Neutrophil (primary cell): ENCODE measurements around the gene SOX8.

ENCODE experiments used
- H3K27ac ChIP-seq: fragments of 200-600 bp; sonication (generic); 2 replicates; pipeline ENCODE4 v1.5.1; 2016; ENCODE audit warnings: mild to moderate bottlenecking, moderate library complexity
- H3K27me3 ChIP-seq: fragments of 200-600 bp; sonication (generic); 2 replicates; pipeline ENCODE4 v1.6.0; 2016; ENCODE audit warnings: mild to moderate bottlenecking
- H3K36me3 ChIP-seq: fragments of 200-600 bp; sonication (generic); 2 replicates; pipeline ENCODE4 v1.5.1; 2017
- H3K4me1 ChIP-seq, 2 experiments: fragments of 200-600 bp in 1 of 2; sonication (generic) in 1 of 2; 1 replicate in 1 of 2; 2 replicates in 1 of 2; pipeline versions ENCODE4 v1.5.1 to v1.6.1; 2013 to 2016; ENCODE audit warnings: low read depth in 1 of 2, low read length in 1 of 2, mild to moderate bottlenecking in 1 of 2, moderate library complexity in 1 of 2; ENCODE audit not compliant: control insufficient read depth in 1 of 2, insufficient read depth in 1 of 2
- H3K4me3 ChIP-seq, 2 experiments: fragments of 200-600 bp in 1 of 2; sonication (generic) in 1 of 2; 1 replicate in 1 of 2; 2 replicates in 1 of 2; pipeline ENCODE4 v1.5.1; 2013 to 2016; ENCODE audit warnings: low read depth in 1 of 2, low read length in 1 of 2, mild to moderate bottlenecking in 1 of 2, moderate library complexity in 1 of 2
- H3K9me3 ChIP-seq: fragments of 200-600 bp; sonication (generic); 2 replicates; pipeline ENCODE4 v1.5.1; 2016
- TF ChIP-seq, protein P1 (sequence below): fragments of 200-600 bp; sonication (generic); IDR thresholded peaks from 2 replicates; pipeline ENCODE4 v1.5.1; 2016; ENCODE audit warnings: antibody characterized with exemption

Gene SOX8

DNA sequence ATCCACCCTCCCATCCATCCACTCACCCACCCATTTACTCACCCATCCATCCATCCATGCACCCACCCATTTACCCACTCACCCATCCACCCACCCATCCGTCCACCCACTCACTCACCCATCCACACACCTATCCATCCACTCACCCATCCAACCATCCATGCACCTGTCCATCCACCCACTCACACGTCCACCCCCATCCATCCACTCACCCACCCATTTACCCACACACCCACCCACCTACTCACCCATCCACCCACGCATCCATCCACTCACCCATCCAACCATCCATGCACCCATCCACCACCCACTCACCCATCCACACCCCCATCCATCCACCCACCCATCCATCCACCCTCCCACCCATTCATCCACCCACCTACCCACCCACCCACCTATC, 12.2 kb downstream of the SOX8 start:
- TF ChIP-seq, protein P1, sequence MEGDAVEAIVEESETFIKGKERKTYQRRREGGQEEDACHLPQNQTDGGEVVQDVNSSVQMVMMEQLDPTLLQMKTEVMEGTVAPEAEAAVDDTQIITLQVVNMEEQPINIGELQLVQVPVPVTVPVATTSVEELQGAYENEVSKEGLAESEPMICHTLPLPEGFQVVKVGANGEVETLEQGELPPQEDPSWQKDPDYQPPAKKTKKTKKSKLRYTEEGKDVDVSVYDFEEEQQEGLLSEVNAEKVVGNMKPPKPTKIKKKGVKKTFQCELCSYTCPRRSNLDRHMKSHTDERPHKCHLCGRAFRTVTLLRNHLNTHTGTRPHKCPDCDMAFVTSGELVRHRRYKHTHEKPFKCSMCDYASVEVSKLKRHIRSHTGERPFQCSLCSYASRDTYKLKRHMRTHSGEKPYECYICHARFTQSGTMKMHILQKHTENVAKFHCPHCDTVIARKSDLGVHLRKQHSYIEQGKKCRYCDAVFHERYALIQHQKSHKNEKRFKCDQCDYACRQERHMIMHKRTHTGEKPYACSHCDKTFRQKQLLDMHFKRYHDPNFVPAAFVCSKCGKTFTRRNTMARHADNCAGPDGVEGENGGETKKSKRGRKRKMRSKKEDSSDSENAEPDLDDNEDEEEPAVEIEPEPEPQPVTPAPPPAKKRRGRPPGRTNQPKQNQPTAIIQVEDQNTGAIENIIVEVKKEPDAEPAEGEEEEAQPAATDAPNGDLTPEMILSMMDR: no peak
- no peaks in the 10 kb centered on the region for H3K36me3 ChIP-seq
- no peaks in the 10 kb centered on the region for H3K9me3 ChIP-seq
- peaks cover 53% of the 10 kb centered on the region for H3K27me3 ChIP-seq
- H3K27ac ChIP-seq: no peak overlapping the region
- H3K4me1 ChIP-seq: no peaks in the 10 kb centered on the region
- no peak overlapping the region for H3K4me3 ChIP-seq

DNA sequence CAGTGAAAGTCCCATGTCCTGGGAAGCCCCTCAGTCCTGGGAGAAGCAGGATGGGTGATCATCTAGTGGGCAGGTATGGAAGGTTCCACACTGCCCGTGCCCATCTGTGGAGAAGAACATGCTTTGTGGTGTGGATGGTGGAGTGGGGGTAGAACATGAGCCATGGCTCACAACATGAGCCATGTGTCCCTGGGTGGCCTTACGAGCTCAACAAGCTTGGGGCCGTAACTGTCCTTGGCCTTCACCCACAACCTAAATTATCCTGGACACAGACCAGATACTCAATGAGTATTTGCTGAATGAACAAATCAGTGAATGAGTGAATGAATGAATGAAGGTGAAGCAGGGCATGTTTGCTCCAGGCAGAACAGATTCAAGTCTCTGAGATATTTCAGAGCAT, 13.5 kb downstream of the SOX8 start:
- H3K9me3 ChIP-seq: no peaks in the 10 kb centered on the region
- TF ChIP-seq, protein P1: no peak
- H3K4me1 ChIP-seq: no peaks in the 10 kb centered on the region
- H3K4me3 ChIP-seq: no peak overlapping the region
- no peak overlapping the region for H3K27ac ChIP-seq
- H3K27me3 ChIP-seq: peaks cover 46% of the 10 kb centered on the region
- H3K36me3 ChIP-seq: no peaks in the 10 kb centered on the region

DNA sequence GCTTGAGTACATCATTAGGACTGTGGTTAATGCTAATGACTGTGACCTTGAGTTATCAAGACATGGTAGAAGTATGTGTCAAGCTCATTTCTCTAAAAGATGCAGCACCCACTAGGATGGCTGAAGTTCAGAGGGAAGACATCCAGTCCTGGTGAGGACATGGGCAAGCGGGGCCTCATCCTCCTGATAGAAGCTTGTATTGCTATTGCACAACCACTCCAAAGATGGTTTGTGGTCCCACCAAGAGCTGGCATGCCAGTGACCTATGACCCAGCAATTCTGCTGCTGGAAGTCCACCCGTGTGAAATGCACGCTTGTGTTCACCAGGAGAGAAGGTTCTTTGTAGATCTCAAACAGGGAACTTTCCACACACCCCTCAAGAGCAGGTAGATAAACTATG, 14.2 kb downstream of the SOX8 start:
- Histone ChIP-seq H3K4me1 (no peaks in the 10 kb centered on the region), H3K36me3 (no peaks in the 10 kb centered on the region), H3K4me3 (no peak overlapping the region), H3K27ac (no peak overlapping the region), H3K9me3 (no peaks in the 10 kb centered on the region), H3K27me3 (peaks cover 46% of the 10 kb centered on the region)
- TF ChIP-seq, protein P1: no peak

DNA sequence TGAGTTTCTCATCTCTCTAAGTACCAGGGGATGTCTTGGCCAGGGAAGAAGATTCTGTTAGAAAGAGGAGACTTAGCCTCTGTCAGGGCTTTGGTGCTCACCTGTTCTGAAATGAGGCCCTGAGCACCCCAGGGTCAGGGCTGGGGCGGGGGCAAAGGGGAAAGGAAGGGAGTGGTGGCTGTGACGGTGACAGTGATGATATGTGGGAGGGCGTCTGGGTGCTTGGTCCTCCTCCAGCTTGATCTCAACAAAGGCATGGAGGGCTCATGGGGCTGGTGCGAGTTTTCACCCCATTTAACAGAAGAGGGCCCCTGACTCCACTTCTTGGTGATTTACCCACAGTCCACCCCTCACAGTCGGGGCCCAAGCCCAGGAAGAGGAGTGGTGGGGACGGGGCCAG, 15.1 kb downstream of the SOX8 start:
- Histone ChIP-seq H3K27me3 (peaks cover 46% of the 10 kb centered on the region), H3K4me1 (no peaks in the 10 kb centered on the region), H3K36me3 (no peaks in the 10 kb centered on the region), H3K4me3 (no peak overlapping the region), H3K27ac (no peak overlapping the region), H3K9me3 (no peaks in the 10 kb centered on the region)
- TF ChIP-seq, protein P1: no peak

DNA sequence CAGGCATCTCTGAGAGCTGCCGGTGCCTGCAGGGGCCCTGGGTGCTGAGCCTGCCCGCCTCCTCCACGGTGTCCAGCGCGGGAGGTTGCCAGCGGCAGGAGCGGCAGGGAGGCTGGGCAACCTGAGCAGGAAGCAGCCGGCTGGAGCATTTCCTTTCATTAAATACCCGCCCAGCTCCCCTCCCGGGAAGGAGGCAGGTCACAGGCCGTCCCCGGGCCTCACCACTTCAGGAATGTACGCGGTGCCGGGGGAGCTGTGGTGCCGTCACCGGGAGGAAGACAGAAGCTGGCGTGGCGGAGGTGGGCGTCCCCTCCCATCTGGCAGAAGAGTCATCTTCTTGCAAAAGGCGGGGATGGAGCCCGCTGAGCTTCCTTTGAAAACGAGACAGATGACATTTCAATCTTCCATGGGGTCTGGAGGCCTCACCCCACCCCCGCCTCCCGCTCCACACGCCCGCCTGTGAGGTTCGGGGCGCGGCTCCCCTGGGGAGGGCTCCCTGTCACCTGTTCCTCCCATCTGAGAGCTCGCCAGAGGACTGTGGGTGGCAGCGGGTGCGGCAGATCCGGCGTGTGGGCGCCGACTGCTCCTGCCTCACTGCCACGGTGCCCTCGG, 16.0 kb downstream of the SOX8 start:
- Histone ChIP-seq H3K27ac (no peak overlapping the region), H3K27me3 (peaks cover 46% of the 10 kb centered on the region), H3K4me3 (no peak overlapping the region), H3K4me1 (no peaks in the 10 kb centered on the region), H3K36me3 (no peaks in the 10 kb centered on the region), H3K9me3 (no peaks in the 10 kb centered on the region)
- TF ChIP-seq, protein P1: no peak

DNA sequence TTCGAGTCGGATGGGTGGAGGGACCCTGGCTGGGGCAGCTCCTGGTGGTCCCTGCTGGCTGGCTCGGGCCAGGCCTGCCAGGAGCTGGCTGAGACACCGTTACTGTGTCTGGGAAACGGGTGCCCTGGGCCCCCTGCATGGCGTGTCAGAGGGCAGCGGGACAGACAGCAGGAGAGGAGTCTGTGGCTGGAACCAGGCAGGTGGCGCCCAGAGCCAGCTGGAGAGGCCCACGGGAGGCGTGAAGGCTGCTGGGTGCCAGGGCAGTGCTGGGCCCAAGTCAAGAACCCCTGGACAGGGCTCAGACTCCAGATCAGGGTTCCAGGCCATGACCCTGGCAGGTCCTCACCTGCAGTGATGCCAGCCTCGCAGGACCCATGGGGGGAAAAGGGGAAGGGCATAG, 16.6 kb downstream of the SOX8 start:
- Histone ChIP-seq H3K4me3 (no peak overlapping the region), H3K27me3 (peaks cover 46% of the 10 kb centered on the region), H3K9me3 (no peaks in the 10 kb centered on the region), H3K36me3 (no peaks in the 10 kb centered on the region), H3K4me1 (no peaks in the 10 kb centered on the region), H3K27ac (no peak overlapping the region)
- TF ChIP-seq, protein P1: no peak
